ENCODE results near the gene C6orf163. TPM values are rescaled to one million over a fixed set of nuclear protein-coding genes. Genes with fewer than 3 reads are reported as not detected.

C6orf163 gene
- total RNA-seq (2012; rRNA removed) (0.90 and 1.7 TPM in 2 replicates), polyA plus RNA-seq (2012; rRNA removed) (0.43 and 0.55 TPM in 2 replicates), Bru-seq, nascent RNA (percentile 71 among the genes with signal in this experiment), BruChase-seq, experiment 1, labeled RNA remaining after a 6-hour chase (percentile 76 among the genes with signal in this experiment), BruChase-seq, experiment 2, labeled RNA remaining after a 2-hour chase (percentile 89 among the genes with signal in this experiment)
- polyA plus RNA-seq (2012; cell fraction: cytosol; rRNA removed), result 0.03 TPM in 1 of 2 replicates, not detected in the other
- polyA plus RNA-seq (2012; cell fraction: nucleus; rRNA removed; ENCODE audit: low replicate concordance), result 0.83 and 5.7 TPM in 2 replicates
- long read RNA-seq, result 0 reads

GRCh38 chr6:87344731-87345130 is at the start of gene C6orf163:
Gene C6orf163, plus strand, starts transcription at chr6:87344813. Its CDS starts 287 bp downstream, at chr6:87345100.
- Histone ChIP-seq H3K14ac (replicated peaks; ENCODE audit: low read depth, low read length) (no peak within 1 kb of the TSS), H3K27ac (ENCODE audit: insufficient read depth, low read length) (no peak within 1 kb of the TSS), H4K20me1 (ENCODE audit: insufficient read depth, low read length) (no peaks in the 10 kb centered on the region), H3K23ac (ENCODE audit: low read depth, low read length) (no peak within 1 kb of the TSS), H3K9ac (ENCODE audit: low read depth, low read length) (no peak within 1 kb of the TSS), H4K8ac (ENCODE audit: low read depth in 2 of 2, low read length in 2 of 2) (no peak within 1 kb of the TSS), H2AFZ (replicated peaks; ENCODE audit: low read length, poor library complexity) (no peak within 1 kb of the TSS), H2BK5ac (ENCODE audit: low read depth, low read length, poor library complexity, severe bottlenecking) (no peak within 1 kb of the TSS), H2BK120ac (ENCODE audit: low read depth, low read length) (no peak within 1 kb of the TSS), H3K4me2 (ENCODE audit: low read depth, low read length) (no peak within 1 kb of the TSS), H4K5ac (ENCODE audit: low read depth, low read length) (no peak within 1 kb of the TSS), H3K79me1 (ENCODE audit: low read depth in 1 of 2, low read length in 2 of 2) (peaks cover 0 to 6% of the 10 kb centered on the region in 2 experiments; a peak in 1 of 4 replicates), H3K56ac (ENCODE audit: extremely low read depth, insufficient read depth, low read length) (no peak within 1 kb of the TSS), H3K9me3 (ENCODE audit: control insufficient read depth, insufficient read depth, low read length) (no peaks in the 10 kb centered on the region), H3K4ac (ENCODE audit: low read depth, low read length) (no peak within 1 kb of the TSS), H3K36me3 (ENCODE audit: control insufficient read depth, insufficient read depth, low read length) (no peaks in the 10 kb centered on the region), H3K9me1 (ENCODE audit: insufficient read depth, low read length) (no peaks in the 10 kb centered on the region), H2BK15ac (ENCODE audit: low read depth, low read length) (no peak within 1 kb of the TSS), H4K91ac (ENCODE audit: insufficient read depth, low read depth, low read length) (no peak within 1 kb of the TSS), H2AK5ac (ENCODE audit: low read depth, low read length) (no peak within 1 kb of the TSS), H3K4me1 (ENCODE audit: control insufficient read depth, insufficient read depth, low read length) (no peaks in the 10 kb centered on the region), H3K27me3 (ENCODE audit: control insufficient read depth, insufficient read depth, low read length) (no peaks in the 10 kb centered on the region), H3K18ac (ENCODE audit: low read depth, low read length) (no peak within 1 kb of the TSS), H2AK9ac (replicated peaks; ENCODE audit: low read depth, low read length, poor library complexity) (no peak within 1 kb of the TSS), H3K4me3 (ENCODE audit: insufficient read depth, low read depth, low read length) (no peak within 1 kb of the TSS), H2BK20ac (ENCODE audit: low read depth, low read length) (no peak within 1 kb of the TSS)
- dilution Hi-C loops (cut with HindIII; ENCODE audit: low sequenced_read_pairs, unreplicated experiment) (no loop called here), in situ Hi-C loops (cut with MboI; ENCODE audit: low sequenced_read_pairs) (no loop called here), intact Hi-C loops (cut with micrococcal nuclease) (no loop called here)
- ATAC-seq (ENCODE audit: low read depth) (no peak), DNase-seq (no peak)
- TF ChIP-seq ELK1 (IDR thresholded peaks at IDR 0.05; ENCODE audit: borderline replicate concordance, low read depth, low read length), result no peak
- TF ChIP-seq USF2 (IDR thresholded peaks at IDR 0.05; ENCODE audit: low read depth, low read length), result no peak
- TF ChIP-seq RAD21 (IDR thresholded peaks at IDR 0.05; ENCODE audit: low read length), result no peak
- no peak for TF ChIP-seq MAFK (IDR thresholded peaks at IDR 0.05; ENCODE audit: low read depth, low read length)
- no peak for TF ChIP-seq CTCF (conservative IDR thresholded peaks at IDR 0.05; ENCODE audit: low read depth, low read length)
- no peak for TF ChIP-seq RFX5 (IDR thresholded peaks at IDR 0.05; ENCODE audit: low read depth, low read length)
- TF ChIP-seq BHLHE40 (IDR thresholded peaks at IDR 0.05; ENCODE audit: low read depth, low read length), result no peak
- BruUV-seq (replicated peaks), result no TSS peak
- CTCF ChIA-PET, result interaction anchor here (0.7 kb wide), 1 partner anchor 229 kb away, joined by 3 read pairs; no protein-coding TSS in a partner anchor
- POLR2A ChIA-PET (ENCODE audit: unreplicated experiment), result no interaction called here
- WGBS, 2 experiments (ENCODE audit: extremely low coverage in 2 of 2, insufficient read length in 1 of 2), result 100% methylated on average over 1 of the region's 2 CpGs; no CpG with 5 or more reads in 1 of the 2 experiments

Measured in IMR-90 (cell line).